Brain microvascular endothelial cell (primary cell): ENCODE results near the gene SLC45A1.

Experiments
- DNase-seq: peaks from one replicate; pipeline ENCODE4 v3.0.0-alpha.2; 2020
- H3K27ac ChIP-seq: fragments of 250-450 bp; sonication (Bioruptor Pico); 2 replicates; pipeline ENCODE4 v1.5.1; 2020; ENCODE audit warnings: mild to moderate bottlenecking, moderate library complexity
- H3K27me3 ChIP-seq: fragments of 250-450 bp; sonication (Bioruptor Pico); replicated peaks from 2 replicates; pipeline ENCODE4 v1.5.1; 2020; ENCODE audit warnings: mild to moderate bottlenecking
- H3K36me3 ChIP-seq: fragments of 250-450 bp; sonication (Bioruptor Pico); replicated peaks from 2 replicates; pipeline ENCODE4 v1.5.1; 2020; ENCODE audit warnings: mild to moderate bottlenecking
- H3K4me3 ChIP-seq: 2 replicates; pipeline ENCODE4 v1.5.1; 2011; ENCODE audit warnings: low read depth, mild to moderate bottlenecking, control low read depth, low read length, moderate library complexity
- in situ Hi-C: cut with HindIII; loops from 2 replicates; pipeline ENCODE4 v1.10.0; 2017; ENCODE audit warnings: low sequenced_read_pairs, low pct_ligation_motif_present
- TF ChIP-seq, protein P1 (sequence below): IDR thresholded peaks from 2 replicates; pipeline ENCODE4 v1.5.1; 2011; ENCODE audit warnings: low read depth, mild to moderate bottlenecking, moderate library complexity, low read length, control low read depth, inconsistent platforms; ENCODE audit errors: missing control alignments

The SLC45A1 gene

GRCh38 chr1:8389958-8390535, 72.1 kb downstream of the SLC45A1 start:
- H3K36me3 ChIP-seq = peaks cover 18% of the 10 kb centered on the region
- H3K27me3 ChIP-seq = no peaks in the 10 kb centered on the region
- no peak overlapping the region for H3K27ac ChIP-seq
- DNase-seq = no peak
- H3K4me3 ChIP-seq = no peak overlapping the region
- in situ Hi-C loops = no loop called here
- TF ChIP-seq, protein P1, sequence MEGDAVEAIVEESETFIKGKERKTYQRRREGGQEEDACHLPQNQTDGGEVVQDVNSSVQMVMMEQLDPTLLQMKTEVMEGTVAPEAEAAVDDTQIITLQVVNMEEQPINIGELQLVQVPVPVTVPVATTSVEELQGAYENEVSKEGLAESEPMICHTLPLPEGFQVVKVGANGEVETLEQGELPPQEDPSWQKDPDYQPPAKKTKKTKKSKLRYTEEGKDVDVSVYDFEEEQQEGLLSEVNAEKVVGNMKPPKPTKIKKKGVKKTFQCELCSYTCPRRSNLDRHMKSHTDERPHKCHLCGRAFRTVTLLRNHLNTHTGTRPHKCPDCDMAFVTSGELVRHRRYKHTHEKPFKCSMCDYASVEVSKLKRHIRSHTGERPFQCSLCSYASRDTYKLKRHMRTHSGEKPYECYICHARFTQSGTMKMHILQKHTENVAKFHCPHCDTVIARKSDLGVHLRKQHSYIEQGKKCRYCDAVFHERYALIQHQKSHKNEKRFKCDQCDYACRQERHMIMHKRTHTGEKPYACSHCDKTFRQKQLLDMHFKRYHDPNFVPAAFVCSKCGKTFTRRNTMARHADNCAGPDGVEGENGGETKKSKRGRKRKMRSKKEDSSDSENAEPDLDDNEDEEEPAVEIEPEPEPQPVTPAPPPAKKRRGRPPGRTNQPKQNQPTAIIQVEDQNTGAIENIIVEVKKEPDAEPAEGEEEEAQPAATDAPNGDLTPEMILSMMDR = no peak

DNA sequence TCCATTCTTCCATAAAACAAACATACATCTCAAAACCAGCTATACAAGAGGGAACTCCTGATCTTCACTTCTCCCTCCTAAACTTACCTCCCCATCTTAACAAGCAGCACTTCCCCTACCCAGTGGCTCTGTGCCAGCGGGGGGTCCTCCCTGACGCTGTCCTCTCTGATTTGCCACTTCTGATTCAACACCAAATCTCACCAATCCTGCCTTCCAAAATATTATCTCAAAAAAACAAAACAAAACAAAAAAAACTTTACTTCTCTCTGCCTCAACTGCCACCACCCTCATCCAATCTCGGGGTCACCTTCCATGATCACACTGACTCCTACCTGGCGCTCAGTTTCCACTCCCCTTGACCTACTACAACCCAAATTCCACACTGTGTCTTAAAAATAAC, 72.8 kb downstream of the SLC45A1 start:
- no peak overlapping the region for H3K27ac ChIP-seq
- no peak overlapping the region for H3K4me3 ChIP-seq
- no peak for DNase-seq
- in situ Hi-C loops = no loop called here
- TF ChIP-seq, protein P1 = no peak
- peaks cover 18% of the 10 kb centered on the region for H3K36me3 ChIP-seq
- H3K27me3 ChIP-seq = no peaks in the 10 kb centered on the region

GRCh38 chr1:8392522-8392921, 74.6 kb downstream of the SLC45A1 start:
- TF ChIP-seq, protein P1 = no peak
- no peaks in the 10 kb centered on the region for H3K27me3 ChIP-seq
- no peak overlapping the region for H3K27ac ChIP-seq
- peaks cover 18% of the 10 kb centered on the region for H3K36me3 ChIP-seq
- DNase-seq = no peak
- in situ Hi-C loops = no loop called here
- no peak overlapping the region for H3K4me3 ChIP-seq
